HG03175 (cell line): ENCODE data around the gene SLC35B1.
"Not testable (repeated sequence)": the region's sequence is repeated elsewhere in the genome, so short reads cannot be mapped to it uniquely, and the experiment has no call there.

Source experiments
- ATAC-seq: cut with Tn5 transposase; IDR thresholded peaks from one replicate; pipeline ENCODE4 v1.9.1; 2021; ENCODE audit warnings: mild to moderate bottlenecking, moderate library complexity; ENCODE audit not compliant: unreplicated experiment

The SLC35B1 gene

DNA sequence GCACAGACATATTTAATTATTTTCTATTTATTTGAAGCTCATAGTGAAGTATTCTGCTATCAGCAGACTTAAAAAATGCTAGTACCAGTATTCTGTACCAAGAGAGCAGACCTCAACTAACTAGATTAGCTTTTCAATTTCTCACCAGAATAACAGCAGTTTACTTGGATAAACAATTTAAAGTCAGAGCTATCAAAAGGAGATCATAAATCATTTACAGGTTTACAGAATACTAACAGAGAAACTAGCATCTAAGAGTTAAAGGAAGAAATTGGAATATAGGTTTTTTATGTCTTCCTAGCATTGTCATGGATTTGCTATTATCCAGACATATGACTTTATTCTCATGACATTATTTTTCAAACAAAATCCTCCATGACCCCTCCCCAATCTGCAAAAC is 33.3 kb downstream of the SLC35B1 start:
- no peak for ATAC-seq

DNA sequence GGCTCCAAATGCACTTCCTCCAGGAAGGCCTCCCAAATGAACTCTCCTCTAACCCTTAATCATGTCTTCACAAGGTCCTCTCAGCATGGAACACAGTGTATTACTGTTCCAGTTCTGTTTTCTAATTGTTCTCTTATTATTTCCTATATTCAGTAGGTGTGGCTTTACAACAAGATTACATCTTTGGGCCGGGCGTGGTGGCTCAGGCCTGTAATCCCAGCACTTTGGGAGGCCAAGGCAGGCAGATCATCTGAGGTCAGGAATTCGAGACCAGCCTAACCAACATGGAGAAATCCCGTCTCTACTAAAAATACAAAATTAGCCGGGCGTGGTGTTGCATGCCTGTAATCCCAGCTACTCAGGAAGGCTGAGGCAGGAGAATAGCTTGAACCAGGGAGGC is 34.1 kb downstream of the SLC35B1 start:
- not testable (repeated sequence) for ATAC-seq

DNA sequence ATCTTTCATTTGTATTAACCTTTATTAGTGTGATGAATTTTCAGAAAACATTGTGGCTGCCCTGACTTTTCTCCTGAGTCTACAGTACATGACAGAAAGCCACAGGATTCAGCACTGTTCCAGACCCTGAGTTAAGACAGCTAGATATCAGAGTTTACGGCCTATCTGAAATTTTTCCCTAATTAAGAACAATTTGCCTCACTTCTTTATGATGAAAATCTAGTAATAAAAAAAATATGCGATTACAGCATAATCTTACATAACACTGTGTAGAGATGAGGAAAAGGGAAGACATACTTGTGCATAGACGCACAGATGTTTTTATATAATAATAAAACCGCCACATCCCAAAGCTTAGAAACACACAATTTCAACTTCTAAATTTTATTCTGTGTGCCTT is 37.1 kb downstream of the SLC35B1 start:
- no peak for ATAC-seq

DNA sequence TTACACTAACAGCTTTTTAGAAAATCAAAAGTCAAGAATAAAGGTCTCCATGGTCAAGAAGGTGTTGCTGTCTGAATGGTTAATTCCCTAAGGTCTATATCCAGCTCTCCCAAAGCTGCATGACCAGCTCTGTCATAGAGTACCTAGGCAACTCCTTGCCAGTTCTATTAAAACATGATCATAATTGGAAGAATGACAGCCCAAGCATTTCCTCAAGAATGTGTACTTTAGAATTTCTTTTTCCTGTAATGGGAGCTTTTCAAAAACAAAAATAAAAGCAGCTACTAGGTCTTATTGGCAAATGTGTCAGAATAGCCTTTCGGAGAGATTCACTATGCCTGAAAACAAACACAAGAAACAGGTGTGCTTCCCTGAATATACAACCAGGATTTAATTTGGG is 37.8 kb downstream of the SLC35B1 start:
- no peak for ATAC-seq

DNA sequence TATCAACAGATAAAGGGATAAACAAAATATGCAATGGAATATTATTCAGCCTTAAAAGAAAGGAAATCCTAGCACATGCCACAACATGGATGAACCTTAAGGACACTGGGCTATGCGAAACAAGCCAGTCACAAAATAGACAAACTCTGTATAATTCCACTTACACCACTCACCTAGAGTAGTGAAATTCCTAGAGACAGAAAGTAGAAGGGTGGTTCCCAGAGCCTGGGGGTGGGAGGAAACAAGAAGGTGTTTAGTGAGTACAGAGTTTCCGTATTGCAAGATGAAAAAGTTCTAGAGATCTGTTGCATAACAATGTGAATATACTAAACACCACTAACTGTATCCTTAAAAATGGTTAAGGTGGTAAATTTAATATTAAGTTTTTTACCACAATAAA is 39.9 kb downstream of the SLC35B1 start:
- no peak for ATAC-seq

DNA sequence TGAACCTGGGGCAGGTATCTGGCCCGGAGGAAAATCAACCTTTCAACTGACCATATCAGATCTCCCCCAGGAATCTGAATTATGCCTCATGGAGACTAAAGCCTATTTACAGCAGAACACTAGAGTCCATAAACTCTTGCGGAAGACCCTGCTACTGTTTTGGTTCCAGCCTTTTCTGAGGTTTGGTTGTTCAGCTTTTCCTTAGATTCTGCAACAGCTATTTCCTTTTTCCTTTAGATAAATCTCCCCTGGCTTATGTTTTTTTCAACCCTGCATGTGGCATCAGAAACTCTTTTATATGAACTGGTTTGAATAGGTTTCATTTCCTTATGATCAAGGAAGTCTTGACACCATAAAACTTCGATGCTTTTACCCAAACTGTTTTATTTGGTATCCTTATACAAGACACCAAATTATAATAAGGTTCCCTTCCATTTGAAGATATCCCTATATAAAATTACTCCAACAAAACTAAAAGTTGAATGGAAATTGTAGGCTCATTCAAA is 43.0 kb downstream of the SLC35B1 start:
- ATAC-seq, result no peak

DNA sequence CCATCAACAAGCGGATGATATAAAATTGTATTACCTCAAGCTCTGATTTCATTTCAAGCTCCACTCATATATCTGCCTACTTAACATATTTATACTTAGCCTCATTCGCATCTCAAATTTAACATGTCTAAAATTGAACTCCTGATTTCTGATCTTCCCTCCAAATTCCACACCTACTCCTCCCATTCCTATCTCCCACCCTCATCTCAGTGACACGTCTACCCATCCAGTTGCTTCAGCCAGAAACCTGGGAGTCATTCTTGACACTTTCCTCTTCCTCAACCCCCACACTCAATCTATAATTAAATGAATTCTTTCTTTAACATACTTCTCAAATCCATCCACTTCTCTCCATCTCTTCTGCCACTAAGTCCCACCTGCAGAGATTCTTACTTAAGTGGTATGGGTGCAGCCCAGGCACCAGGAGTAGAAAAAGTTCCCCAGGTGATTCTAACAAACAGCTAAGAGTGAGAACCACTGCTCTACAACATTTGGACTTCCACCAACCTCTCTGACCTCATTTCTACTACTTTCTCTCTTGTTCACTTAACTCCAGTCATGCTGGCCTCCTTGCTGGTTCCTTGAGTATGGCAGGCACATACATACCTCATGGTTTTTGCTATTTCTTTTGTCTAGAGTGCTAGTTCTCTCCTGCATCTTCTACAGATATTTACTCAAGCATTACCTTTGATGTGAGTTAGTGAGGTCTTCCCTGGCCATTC is 47.9 kb downstream of the SLC35B1 start:
- no peak for ATAC-seq

DNA sequence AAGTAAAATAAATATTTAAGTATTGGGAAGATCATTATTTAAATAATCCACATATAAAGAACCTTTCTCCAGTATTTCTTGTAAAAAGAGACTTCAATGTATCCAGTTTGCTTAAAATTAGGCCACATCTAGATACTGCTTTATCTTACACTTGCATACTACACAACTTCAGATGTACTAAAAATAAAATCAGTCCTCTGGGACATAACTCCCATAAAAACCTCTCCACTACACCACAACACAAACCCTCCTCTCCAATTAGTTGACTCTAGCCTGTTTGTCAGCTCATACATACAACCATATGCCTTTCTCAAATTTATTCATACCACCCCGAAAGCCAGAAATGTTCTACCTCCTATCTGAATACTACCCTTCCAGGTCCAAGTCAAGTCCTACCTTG is 51.5 kb downstream of the SLC35B1 start:
- no peak for ATAC-seq
